Measurements from ENCODE around the gene SPINK7.
"Not testable (repeated sequence)": the region's sequence is repeated elsewhere in the genome, so short reads cannot be mapped to it uniquely, and the experiment has no call there.

SPINK7 gene

DNA sequence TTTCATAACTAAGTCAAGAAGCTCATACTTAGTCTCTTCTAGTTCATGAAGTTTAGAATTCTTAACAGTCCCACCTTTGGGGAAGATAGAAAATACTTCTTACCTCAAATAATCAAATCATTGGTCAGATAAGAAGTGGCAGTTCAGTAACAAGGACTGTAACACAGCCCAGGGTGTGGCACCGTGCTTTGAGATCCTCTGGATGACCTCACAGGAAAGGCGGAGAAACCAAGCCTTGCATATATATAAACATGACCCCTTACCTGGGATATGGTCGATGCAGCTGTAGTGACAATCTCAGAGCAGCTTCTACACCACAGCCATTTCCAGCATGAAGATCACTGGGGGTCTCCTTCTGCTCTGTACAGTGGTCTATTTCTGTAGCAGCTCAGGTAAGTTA lies at the start of gene SPINK7:
SPINK7 (plus strand) TSS at position 271 of the 400 bp plus-strand sequence; CDS start at position 332, 61 bp downstream.
- intact Hi-C loops (cut with DNase I), result no loop called here
- DNase-seq, result no peak

DNA sequence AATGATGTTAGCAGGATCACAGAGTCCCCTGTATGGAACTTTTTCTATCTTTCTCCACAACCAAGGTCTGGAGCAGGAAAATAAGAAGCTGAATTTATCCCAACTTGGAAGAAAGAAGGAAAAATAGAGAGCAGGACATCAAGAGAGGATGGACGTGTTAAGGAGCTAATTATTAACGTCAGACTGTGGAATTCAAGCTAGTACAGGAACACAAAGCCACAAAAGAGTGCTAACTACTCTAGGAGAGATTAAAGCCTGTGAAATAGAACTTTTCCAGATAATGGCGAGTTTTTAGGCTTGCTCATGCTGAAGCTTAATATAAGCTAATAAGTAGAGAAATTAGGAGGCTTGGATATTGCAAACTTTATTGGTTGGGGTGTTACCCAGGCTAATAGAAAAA lies 44.3 kb upstream of the SPINK7 start:
- intact Hi-C loops (cut with DNase I), result no loop called here
- DNase-seq, result no peak

DNA sequence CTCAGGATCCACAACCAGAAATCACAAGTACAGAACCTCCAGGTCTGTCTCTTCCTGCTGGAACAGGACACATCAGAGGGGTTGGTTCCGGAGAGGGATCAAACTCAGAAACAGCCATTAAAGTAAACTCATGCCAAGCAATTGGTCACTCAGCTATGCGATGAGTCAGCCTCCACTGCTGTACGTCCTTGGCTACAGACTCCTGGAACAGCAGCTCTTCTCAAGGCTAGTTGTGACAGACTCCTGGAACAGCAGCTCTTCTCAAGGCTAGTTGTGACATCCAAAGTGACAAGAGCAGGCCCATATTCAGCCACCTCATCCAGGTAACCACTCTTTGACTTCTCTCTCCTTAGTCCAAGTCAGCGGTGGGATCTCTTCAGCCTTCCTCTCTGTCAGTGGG lies 43.7 kb upstream of the SPINK7 start, which contains the start of gene SPINK13:
SPINK13 (plus strand) TSS at position 229 of the 400 bp plus-strand sequence. CDS start 1,279 bp downstream, outside the sequence.
- DNase-seq, result no peak
- intact Hi-C loops (cut with DNase I), result no loop called here

DNA sequence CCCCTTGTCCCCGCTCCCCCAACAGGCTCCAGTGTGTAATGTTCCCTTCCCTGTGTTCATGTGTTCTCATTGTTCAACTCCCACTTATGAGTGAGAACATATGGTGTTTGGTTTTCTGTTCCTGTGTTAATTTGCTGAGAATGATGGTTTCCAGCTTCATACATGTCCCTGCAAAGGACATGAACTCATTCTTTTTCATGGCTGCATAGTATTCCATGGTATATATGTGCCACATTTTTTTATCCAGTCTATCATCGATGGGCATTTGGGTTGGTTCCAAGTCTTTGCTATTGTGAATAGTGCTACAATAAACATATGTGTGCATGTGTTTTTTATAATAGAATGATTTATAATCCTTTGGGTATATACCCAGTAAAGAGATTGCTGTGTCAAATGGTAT lies 37.1 kb upstream of the SPINK7 start:
- DNase-seq; intact Hi-C loops (cut with DNase I): not testable (repeated sequence)

DNA sequence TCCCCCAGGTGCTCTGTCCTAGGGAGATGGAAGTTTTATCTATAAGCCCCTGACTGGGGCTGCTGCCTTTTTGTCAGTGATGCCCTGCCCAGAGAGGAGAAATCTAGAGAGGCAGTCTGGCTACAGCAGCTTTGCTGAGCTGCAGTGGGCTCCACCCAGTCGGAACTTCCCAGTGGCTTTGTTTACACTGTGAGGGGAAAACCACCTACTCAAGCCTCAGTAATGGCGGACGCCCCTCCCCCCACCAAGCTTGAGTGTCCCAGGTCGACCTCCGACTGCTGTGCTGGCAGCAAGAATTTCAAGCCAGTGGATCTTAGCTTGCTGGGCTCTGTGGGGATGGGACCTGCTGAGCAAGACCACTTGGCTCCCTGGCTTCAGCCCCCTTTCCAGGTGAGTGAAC lies 31.3 kb upstream of the SPINK7 start:
- DNase-seq; intact Hi-C loops (cut with DNase I): not testable (repeated sequence)

DNA sequence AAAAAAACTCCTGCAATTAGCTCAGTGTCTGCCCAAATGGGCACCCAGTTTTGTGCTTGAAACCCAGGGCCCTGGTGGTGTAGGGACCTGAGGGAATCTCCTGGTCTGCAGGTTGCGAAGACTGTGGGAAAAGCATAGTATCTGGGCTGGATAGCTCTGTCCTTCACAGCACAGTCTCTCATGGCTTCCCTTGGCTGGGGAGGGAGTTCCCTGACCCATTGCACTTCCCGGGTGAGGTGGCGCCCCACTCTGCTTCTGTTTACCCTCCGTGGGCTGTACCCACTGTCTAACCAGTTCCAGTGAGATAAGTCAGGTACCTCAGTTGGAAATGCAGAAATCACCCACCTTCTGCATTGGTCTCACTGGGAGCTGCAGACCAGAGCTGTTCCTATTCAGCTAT lies 30.9 kb upstream of the SPINK7 start:
- DNase-seq; intact Hi-C loops (cut with DNase I): not testable (repeated sequence)

DNA sequence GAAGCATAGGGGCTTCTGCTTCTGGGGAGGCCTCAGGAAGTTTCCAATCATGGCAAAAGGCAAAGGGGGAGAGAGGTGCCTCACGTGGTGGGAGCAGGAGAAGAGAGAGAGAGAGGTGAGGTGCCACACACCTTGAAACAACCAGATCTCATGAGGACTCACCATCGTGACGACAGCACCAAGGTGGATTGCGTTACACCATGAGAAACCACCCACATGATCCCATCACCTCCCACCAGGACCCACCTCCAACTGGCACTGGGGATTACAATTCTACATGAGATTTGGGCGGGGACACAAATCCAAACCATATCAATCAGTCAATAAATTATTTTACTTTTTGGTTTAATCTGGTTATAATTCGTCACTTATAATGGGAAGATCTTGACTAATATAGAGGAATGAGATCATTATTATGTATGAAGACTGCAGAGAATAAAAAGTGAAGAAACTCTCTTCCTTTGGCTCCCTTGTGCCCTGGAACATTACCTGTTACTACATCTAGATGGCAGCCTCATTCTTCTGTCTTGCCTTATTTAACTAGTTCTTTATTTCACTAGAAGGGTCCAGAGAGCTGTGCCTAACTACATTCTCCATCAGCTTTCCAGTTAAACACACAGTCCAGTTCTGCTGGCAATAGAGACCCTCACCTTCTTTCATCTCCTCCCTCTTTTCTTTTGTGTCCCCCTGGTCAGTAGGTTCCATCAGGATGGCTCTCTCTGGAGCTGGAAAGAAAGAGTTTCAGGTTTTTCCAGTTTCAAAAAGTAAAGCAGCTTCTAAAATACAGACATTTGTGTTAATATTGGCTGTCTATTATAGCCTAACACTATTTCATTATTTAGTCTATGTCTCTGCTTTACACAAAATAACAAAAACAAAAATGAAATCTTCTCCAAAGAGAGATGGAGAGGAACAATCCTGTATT lies 21.7 kb upstream of the SPINK7 start:
- DNase-seq, result peak in 1 of 42 donors; percentile 22
- intact Hi-C loops (cut with DNase I), result no loop called here

DNA sequence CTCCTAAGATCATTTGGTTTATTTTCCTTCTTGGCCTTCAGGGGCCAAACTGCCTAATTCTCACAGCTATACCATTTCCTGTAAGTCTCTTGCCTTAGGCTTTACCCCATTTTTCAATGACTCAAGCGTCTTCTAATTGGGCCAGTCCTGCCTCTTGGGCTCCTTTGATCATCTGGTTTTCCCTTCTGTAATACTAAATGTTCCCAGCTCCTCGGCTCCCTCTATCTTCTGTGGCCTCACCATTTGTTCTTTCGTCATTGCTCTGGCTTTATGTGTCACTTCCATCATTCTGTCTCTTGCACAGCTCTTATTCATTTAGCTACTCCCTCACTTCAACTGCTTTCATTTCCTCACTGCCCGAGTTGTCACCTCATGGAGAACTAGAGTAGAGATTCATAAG lies 14.5 kb upstream of the SPINK7 start:
- intact Hi-C loops (cut with DNase I), result no loop called here
- no peak for DNase-seq

DNA sequence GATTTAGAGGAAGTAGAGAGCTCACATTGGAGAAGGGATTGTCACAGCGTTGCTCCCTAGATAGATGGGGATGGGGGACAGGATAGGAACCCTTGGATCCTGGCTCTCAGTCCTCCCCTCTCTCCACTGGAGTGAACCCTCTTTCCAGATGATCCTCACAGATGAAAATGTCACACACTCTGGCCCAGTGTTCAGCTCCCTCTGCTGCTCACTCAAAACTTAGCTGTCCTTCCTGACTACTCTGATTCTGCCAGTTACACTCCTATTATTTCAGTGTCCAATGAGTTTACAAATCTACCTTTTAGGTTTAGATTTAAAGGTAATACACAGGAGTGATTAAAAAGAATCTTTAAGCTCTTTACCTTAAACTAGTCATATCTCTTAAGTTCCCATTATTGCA lies 5.8 kb upstream of the SPINK7 start:
- DNase-seq, result no peak
- intact Hi-C loops (cut with DNase I), result no loop called here

DNA sequence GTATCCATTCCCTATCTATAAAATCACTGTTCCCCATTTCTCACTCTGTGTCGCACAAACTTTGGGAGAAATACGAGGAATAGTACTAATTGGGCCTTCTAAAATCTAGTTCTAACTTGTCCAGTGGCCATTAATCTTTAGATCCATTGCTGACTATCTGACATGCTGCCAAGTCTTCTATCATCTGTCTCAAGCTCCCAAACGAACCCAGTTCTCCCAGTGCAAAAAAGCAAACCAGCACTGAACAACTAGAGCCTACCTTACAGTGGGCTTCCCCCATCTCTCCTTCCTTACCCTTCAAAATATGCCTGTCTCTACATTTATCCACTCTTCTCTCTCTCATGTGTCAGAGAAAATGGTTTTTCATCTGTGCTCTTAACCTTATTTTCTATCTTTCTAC lies 3.2 kb upstream of the SPINK7 start:
- intact Hi-C loops (cut with DNase I), result no loop called here
- DNase-seq, result no peak

DNA sequence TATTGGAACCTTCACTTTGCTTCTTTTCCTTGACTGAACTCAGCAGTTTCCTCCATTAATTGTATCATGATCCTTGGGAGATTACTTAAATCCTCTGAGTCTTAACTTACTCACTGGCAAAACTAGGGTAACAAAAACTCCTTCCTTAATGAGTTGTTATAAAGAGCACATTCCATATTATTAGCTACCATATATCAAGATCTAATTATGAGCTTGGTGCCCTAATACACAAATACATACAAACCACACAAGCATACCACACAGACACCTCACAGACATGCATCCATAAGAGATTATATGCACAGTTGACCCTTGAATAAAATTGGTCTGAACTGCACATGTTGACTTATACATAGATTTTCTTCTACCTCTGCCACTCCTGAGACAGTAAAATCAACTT lies 2.5 kb upstream of the SPINK7 start:
- intact Hi-C loops (cut with DNase I), result no loop called here
- DNase-seq, result no peak

DNA sequence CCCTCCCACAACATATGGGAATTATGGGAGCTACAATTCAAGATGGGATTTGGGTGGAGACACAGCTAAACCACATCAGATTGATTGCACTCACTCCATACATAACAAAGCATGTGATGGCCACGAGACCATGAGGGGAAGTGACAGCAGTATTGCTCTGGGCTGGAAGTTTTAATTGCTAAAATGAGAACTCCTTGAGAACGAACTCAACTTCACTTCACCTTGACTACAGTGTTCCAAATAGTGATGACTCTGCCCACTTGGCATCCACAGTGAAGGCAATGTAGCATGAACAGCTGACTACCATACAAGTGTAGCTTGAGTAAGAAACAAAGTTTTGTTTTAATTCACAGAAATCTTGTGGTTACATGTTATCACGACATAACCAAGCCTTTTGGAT lies 739 bp upstream of the SPINK7 start:
- intact Hi-C loops (cut with DNase I), result no loop called here
- DNase-seq, result no peak

DNA sequence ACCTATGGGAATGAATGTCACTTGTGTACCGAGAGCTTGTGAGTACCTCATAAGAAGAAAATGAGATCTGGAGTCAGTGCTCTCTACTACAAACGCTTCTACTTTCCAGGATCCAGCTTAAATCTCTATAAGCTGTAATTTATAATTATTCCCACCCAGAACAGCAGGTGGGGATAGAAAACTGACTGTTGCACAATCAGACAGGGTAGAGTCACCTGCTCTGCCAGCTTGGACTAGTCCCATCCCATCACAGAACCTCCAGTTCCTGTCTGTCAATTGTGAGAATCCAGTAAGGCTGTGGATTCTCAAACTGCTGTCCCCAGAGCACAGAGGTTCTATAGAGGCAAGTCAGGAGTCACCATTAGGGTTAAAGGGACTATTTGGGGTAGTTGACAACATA lies 2.0 kb downstream of the SPINK7 start:
- intact Hi-C loops (cut with DNase I), result no loop called here
- no peak for DNase-seq

DNA sequence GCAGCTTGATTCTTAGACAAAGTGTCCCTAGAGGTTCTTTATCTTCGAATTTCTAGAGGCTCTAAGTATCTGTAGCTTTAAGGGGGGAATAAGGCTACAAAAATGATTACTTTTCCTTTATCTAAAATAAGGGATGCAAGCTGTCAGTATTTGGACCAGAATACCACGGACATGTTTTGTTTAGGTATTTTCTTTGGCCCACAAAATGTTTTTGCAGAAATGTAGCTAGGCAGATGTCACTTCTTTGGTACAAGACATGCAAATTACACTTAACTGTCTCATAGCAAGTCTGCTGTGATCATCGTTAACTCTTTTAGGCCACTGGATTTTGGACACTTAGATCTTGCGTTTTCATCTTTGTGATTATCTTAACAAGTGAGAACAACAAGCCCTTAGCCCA lies 2.5 kb downstream of the SPINK7 start:
- intact Hi-C loops (cut with DNase I), result no loop called here

DNA sequence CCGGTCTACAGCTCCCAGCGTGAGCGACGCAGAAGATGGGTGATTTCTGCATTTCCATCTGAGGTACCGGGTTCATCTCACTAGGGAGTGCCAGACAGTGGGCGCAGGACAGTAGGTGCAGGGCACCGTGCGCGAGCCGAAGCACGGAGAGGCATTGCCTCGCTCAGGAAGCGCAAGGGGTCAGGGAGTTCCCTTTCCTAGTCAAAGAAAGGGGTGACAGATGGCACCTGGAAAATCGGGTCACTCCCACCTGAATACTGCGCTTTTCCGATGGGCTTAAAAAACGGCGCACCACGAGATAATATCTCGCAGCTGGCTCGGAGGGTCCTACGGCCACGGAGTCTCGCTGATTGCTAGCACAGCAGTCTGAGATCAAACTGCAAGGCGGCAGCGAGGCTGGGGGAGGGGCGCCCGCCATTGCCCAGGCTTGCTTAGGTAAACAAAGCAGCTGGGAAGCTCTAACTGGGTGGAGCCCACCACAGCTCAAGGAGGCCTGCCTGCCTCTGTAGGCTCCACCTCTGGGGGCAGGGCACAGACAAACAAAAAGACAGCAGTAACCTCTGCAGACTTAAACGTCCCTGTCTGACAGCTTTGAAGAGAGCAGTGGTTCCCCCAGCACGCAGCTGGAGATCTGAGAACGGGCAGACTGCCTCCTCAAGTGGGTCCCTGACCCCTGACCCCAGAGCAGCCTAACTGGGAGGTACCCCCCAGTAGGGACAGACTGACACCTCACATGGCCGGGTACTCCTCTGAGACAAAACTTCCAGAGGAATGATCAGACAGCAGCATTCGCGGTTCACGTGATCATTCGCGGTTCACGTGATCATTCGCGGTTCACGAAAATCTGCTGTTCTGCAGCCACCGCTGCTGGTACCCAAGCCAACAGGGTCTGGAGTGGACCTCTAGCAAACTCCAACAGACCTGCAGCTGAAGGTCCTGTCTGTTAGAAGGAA lies 8.1 kb downstream of the SPINK7 start:
- peak in 17 of 42 donors; percentile 1 to 63 (median 19) for DNase-seq
- intact Hi-C loops (cut with DNase I), result not testable (repeated sequence)

More for the DNA sequence above, 2.5 kb downstream of the SPINK7 start:
- DNase-seq, result no peak

DNA sequence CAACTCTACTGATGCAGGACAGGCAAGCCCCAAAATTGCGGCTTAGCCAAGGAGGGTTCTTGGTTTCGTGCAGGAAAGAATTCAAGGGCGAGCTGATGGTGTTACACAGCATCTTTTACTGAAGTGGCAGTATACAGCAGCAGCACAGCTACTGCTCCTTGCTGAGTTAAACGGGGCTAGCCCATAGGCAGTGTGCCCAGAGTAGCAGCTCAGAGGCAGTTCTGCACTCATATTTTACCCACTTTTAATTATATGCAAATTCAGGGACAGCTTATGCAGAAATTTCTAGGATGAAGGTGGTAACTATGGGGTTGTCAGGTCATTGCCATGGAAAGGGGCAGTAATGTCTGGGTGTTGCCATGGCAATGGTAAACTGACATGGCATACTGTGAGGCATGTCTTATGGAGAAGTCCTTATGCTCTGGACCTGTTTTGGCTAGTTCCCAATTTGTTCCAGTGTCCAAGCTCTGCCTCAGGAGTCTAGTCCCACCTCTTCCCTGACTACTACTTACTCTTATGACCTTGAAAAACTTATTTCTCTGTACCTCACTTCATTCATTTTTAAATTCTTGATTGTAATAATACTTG lies 21.1 kb downstream of the SPINK7 start:
- no peak for DNase-seq
- intact Hi-C loops (cut with DNase I), result no loop called here

DNA sequence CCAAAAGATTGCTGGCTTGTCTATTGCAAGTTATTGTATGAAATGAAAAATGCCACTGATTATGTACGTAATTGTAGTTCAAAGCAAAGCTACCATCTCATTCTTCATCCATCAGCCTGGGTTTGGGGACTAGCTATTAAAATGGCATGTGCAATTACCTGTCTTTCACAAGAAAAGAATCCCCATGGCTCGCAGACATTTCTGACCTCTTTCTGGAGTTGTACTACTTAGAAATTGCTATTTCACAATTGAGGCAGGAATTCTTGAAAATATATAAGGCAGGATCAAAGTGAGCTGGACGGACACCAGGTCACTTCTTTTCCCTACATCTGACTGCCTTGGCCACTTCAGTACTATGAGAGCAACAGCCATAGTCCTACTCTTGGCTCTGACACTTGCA lies 23.0 kb downstream of the SPINK7 start, which contains the start of gene SPINK9:
SPINK9 (plus strand) TSS at position 301 of the 400 bp plus-strand sequence; CDS start at position 356, 55 bp downstream.
- intact Hi-C loops (cut with DNase I), result no loop called here
- DNase-seq, result no peak

DNA sequence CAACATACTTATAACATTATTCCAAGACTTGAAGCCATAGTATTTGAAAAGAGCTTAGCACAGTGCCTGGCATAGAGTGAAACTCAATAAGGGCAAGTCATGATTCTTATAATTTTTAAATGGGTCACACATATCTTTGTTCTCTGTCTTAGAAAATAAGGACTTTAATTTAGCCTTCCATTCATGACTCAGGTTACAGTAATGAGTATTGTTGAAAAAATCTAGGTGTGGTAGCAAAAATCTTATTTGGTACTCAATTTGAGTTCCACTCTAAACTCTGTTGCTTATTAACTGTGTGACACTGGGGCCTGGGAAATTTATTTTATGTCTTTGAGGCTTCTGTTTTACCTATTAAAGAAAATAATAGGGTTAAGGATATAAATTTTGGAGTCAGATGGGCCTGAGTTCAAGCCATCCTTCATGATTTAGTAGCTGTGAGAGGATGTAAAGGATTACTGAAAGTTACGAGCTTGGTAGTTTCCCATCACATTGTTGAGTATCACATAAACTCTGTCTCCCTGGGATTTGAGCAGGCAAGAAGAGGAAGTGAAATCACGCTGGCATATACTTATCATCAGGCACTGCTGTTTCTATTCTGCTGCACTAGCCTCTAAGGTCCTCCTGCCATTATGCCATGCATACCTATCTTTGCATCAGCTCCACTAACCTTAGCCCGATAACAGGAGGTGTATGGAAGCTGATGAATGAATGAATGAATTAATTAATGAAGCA lies 24.6 kb downstream of the SPINK7 start:
- DNase-seq, result no peak

More for the DNA sequence above, 24.6 kb downstream of the SPINK7 start:
- intact Hi-C loops (cut with DNase I), result no loop called here

Data from head of caudate nucleus (tissue), 42 donors.